Neural crest cell (in vitro differentiated cells): ENCODE results near the gene ZMYM1. TPM values are rescaled to one million over a fixed set of nuclear protein-coding genes. Genes with fewer than 3 reads are reported as not detected.

Experiments
- DNase-seq: peaks from one replicate; pipeline ENCODE4 v3.0.0; 2021; ENCODE audit warnings: low read depth, mixed read lengths, low spot score
- H3K27ac Mint-ChIP-seq: one replicate; pipeline ENCODE4 v1.8.0; 2021; ENCODE audit warnings: mild to moderate bottlenecking, mixed read lengths; ENCODE audit not compliant: unreplicated experiment
- H3K27me3 Mint-ChIP-seq: 2 replicates; pipeline ENCODE4 v1.8.0; 2021; ENCODE audit warnings: low read depth, mild to moderate bottlenecking, mixed read lengths
- H3K36me3 Mint-ChIP-seq: 2 replicates; pipeline ENCODE4 v1.8.0; 2021; ENCODE audit warnings: low read depth, mild to moderate bottlenecking, mixed read lengths
- H3K4me1 Mint-ChIP-seq: 2 replicates; pipeline ENCODE4 v1.8.0; 2021; ENCODE audit warnings: mixed read lengths
- H3K4me3 Mint-ChIP-seq: one replicate; pipeline ENCODE4 v1.8.0; 2021; ENCODE audit warnings: mild to moderate bottlenecking, mixed read lengths
- H3K9me3 Mint-ChIP-seq: 2 replicates; pipeline ENCODE4 v1.8.0; 2021; ENCODE audit warnings: mixed read lengths
- total RNA-seq: library from RNA; stranded (reverse); gene quantifications from 2 replicates; pipeline ENCODE4 v1.2.1, GENCODE V29; 2021
- TF ChIP-seq, protein P1 (sequence below): fragments of 200-600 bp; sonication (generic); conservative IDR thresholded peaks from 2 replicates; pipeline ENCODE4 v1.5.0; 2021; ENCODE audit warnings: antibody characterized with exemption, mild to moderate bottlenecking

The ZMYM1 gene
- total RNA-seq, 1 donor from 2014 or later: 29.3 TPM

DNA sequence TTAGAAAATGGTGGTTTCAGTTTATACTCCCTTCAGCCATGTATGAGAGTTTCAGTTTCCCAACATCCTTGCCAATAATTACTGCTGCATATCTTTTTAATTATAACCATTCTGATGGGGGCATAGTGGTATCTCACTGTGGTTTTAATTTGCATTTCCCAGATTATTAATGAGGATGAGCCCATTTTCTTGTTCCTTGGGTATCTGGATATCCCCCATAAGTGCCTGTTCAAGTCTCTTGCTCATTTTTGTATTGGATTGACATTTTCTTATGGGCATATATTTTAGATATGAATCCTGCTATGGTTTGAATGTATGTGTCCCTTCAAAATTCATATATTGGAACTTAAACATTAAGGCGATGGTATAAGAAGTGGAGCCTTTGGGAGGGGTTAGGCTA lies 45.8 kb upstream of the ZMYM1 start:
- Mint-ChIP-seq H3K9me3 (peaks cover 10% of the 10 kb centered on the region), H3K4me1 (peaks cover 26% of the 10 kb centered on the region), H3K27ac (no peak overlapping the region), H3K27me3 (peaks cover 7% of the 10 kb centered on the region), H3K4me3 (peak overlapping the region; percentile 47), H3K36me3 (peaks cover 13% of the 10 kb centered on the region)
- TF ChIP-seq, protein P1, sequence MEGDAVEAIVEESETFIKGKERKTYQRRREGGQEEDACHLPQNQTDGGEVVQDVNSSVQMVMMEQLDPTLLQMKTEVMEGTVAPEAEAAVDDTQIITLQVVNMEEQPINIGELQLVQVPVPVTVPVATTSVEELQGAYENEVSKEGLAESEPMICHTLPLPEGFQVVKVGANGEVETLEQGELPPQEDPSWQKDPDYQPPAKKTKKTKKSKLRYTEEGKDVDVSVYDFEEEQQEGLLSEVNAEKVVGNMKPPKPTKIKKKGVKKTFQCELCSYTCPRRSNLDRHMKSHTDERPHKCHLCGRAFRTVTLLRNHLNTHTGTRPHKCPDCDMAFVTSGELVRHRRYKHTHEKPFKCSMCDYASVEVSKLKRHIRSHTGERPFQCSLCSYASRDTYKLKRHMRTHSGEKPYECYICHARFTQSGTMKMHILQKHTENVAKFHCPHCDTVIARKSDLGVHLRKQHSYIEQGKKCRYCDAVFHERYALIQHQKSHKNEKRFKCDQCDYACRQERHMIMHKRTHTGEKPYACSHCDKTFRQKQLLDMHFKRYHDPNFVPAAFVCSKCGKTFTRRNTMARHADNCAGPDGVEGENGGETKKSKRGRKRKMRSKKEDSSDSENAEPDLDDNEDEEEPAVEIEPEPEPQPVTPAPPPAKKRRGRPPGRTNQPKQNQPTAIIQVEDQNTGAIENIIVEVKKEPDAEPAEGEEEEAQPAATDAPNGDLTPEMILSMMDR: no peak
- DNase-seq: no peak

DNA sequence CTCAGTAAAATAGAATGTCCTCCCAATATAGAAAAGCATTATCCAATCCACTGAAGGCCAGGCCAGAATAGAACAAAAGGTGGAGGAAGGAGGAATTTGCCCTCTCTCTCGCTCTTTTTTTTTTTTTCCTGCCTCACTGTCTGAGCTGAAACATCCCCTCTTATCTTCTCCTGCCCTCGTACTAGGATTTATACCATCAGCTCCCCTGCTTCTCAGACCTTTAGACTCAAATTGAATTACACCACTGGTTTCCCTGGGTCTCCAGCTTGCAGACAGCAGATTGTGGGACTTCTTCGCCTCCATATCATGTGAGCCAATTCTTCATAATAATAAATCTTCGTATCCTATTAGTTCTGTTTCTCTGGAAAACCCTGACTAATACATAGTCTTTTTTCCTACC lies 42.6 kb upstream of the ZMYM1 start:
- Mint-ChIP-seq H3K36me3 (peaks cover 10% of the 10 kb centered on the region), H3K9me3 (peaks cover 13% of the 10 kb centered on the region), H3K27me3 (peaks cover 21% of the 10 kb centered on the region), H3K4me1 (peaks cover 8% of the 10 kb centered on the region), H3K27ac (no peak overlapping the region), H3K4me3 (peak overlapping the region; percentile 4)
- no peak for DNase-seq
- TF ChIP-seq, protein P1: no peak

DNA sequence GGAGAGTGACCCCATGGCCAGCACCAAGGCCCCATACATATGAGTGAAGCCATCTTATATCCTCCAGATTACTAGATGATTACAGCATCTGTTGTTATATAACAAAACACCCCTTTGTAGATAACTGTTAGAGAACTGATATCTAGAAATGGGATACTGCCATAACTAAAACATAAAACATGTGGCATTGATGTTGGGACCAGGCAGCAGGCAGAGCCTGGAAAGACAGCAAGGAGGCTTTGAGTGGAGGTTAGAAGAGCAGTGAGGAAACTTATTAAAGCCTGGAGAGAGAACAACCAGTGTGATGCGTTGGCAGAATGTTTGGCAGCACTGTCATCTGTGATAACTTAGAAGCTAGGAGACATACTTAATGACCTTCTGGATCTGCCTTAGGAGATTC lies 42.0 kb upstream of the ZMYM1 start:
- H3K4me3 Mint-ChIP-seq: no peak overlapping the region
- peaks cover 7% of the 10 kb centered on the region for H3K36me3 Mint-ChIP-seq
- H3K27me3 Mint-ChIP-seq: peaks cover 25% of the 10 kb centered on the region
- peaks cover 13% of the 10 kb centered on the region for H3K9me3 Mint-ChIP-seq
- no peak for DNase-seq
- TF ChIP-seq, protein P1: no peak
- peaks cover 5% of the 10 kb centered on the region for H3K4me1 Mint-ChIP-seq
- no peak overlapping the region for H3K27ac Mint-ChIP-seq

DNA sequence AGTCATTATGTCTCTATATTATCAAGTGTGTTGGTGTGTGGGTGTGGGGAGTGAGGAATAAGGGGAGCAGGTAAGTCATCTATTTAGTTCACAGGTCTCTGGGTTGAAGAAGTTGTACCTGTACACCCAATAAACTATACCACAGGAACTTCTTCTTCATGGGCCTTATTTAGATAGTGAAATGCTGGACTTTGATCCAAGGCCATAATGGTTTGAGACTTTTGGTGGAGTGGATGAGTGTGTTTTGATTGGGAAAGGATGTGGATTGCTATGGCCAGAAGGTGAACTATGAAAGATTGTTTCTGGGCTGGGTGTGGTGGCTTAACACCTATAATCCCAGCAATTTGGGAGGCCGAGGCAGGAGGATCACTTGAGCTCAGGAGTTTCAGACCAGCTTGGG lies 40.5 kb upstream of the ZMYM1 start:
- peaks cover 5% of the 10 kb centered on the region for H3K4me1 Mint-ChIP-seq
- DNase-seq: no peak
- peaks cover 5% of the 10 kb centered on the region for H3K36me3 Mint-ChIP-seq
- TF ChIP-seq, protein P1: no peak
- no peak overlapping the region for H3K4me3 Mint-ChIP-seq
- H3K27me3 Mint-ChIP-seq: peaks cover 29% of the 10 kb centered on the region
- H3K9me3 Mint-ChIP-seq: peaks cover 10% of the 10 kb centered on the region
- no peak overlapping the region for H3K27ac Mint-ChIP-seq

DNA sequence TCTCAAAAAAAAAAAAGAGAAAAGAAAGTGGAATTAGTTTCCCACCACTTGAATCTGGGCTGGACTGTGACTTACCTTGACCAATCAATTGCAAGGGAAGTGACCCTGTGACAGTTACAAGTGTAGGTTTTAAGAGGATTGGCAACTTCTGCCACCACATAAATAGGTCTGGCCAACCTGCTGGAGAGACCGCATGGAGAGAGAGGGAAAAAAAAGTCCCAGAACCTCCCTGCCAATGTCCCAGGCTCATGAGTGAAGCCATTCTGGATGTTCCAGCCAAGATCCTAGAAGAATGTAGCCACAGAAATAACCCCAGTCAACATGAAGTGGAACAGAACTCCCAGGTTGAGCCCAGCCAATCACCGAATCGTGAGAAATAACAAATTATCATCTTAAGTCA lies 35.7 kb upstream of the ZMYM1 start:
- peaks cover 28% of the 10 kb centered on the region for H3K27me3 Mint-ChIP-seq
- H3K4me3 Mint-ChIP-seq: no peak overlapping the region
- H3K9me3 Mint-ChIP-seq: peaks cover 3% of the 10 kb centered on the region

More for the DNA sequence above, 35.7 kb upstream of the ZMYM1 start:
- no peak for DNase-seq
- H3K36me3 Mint-ChIP-seq: no peaks in the 10 kb centered on the region
- TF ChIP-seq, protein P1: no peak
- no peak overlapping the region for H3K27ac Mint-ChIP-seq
- H3K4me1 Mint-ChIP-seq: no peaks in the 10 kb centered on the region
